ENCODE results near the gene FBP2. TPM values are rescaled to one million over a fixed set of nuclear protein-coding genes. Genes with fewer than 3 reads are reported as not detected.
A peak's percentile ranks its signal among the peaks of the same experiment; 100 is the strongest.

The FBP2 gene
- total and polyA plus RNA-seq, 2 of the 4 experiments (the other 2 are of a cell fraction) = not detected

DNA sequence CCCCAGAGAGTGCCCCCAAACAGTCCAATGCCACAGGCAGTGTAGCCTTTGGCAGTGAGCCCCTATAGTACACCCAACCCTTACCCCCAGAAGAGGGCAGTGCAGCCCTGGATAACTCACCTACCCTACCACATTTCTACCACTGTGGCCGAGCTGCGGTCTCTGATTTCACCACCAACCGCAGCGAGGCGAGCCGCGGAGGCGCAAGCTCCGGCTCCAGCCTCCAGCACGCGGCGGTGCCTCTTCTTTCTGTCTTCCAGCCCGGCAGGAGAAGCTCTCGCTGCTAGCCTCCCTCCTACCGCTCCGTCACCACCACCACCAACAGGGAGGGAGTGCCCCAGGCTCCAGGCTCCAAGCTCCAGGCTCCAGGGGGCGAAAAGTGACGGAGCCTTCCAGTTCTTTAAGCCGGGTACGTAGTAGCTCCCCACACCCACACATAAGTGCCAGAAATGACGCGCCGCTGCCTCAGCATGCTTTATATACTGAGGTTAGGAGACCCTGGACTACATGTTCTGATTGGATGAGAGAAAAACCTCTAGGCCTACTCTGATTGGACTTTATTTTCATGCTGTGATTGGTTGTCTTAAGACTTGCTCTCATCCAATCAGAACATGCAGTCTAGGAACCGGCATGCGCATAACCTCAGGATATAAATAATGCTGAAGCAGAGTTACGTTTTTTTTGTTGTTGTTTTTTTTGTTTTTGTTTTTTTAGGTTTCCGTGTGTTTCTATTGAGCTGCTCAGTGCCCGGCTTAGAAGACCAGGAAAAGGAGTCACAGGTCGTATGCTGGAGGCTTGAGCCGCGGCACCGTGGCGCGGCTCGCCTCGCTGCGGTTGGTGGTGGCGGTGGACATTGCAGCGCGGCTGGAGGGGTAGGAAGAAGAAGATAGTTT lies 38.9 kb downstream of the FBP2 start, which contains the start of gene PCAT7:
Gene PCAT7 (plus strand): TSS at position 645 of the 893 bp plus-strand sequence.
- Histone ChIP-seq H3K4me3 (ENCODE audit: insufficient read depth, low read depth, low read length) (no peak within 1 kb of the TSS), H3K4ac (ENCODE audit: low read depth, low read length) (no peak within 1 kb of the TSS), H3K4me1 (ENCODE audit: control insufficient read depth, insufficient read depth, low read length) (no peaks in the 10 kb centered on the region), H3K14ac (replicated peaks; ENCODE audit: low read depth, low read length) (no peak within 1 kb of the TSS), H3K4me2 (ENCODE audit: low read depth, low read length) (no peak within 1 kb of the TSS), H3K27me3 (ENCODE audit: control insufficient read depth, insufficient read depth, low read length) (no peaks in the 10 kb centered on the region), H2BK120ac (ENCODE audit: low read depth, low read length) (no peak within 1 kb of the TSS), H2AK5ac (ENCODE audit: low read depth, low read length) (no peak within 1 kb of the TSS), H3K79me1 (ENCODE audit: low read depth in 1 of 2, low read length in 2 of 2) (no peaks in the 10 kb centered on the region), H2AK9ac (replicated peaks; ENCODE audit: low read depth, low read length, poor library complexity) (no peak within 1 kb of the TSS), H2BK20ac (ENCODE audit: low read depth, low read length) (no peak within 1 kb of the TSS), H3K27ac (ENCODE audit: insufficient read depth, low read length) (no peak within 1 kb of the TSS), H3K56ac (ENCODE audit: extremely low read depth, insufficient read depth, low read length) (no peak within 1 kb of the TSS), H3K9me3 (ENCODE audit: control insufficient read depth, insufficient read depth, low read length) (no peaks in the 10 kb centered on the region), H2BK5ac (ENCODE audit: low read depth, low read length, poor library complexity, severe bottlenecking) (no peak within 1 kb of the TSS), H3K9ac (ENCODE audit: low read depth, low read length) (no peak within 1 kb of the TSS), H4K8ac (ENCODE audit: low read depth in 2 of 2, low read length in 2 of 2) (no peak within 1 kb of the TSS), H3K18ac (ENCODE audit: low read depth, low read length) (no peak within 1 kb of the TSS), H2BK15ac (ENCODE audit: low read depth, low read length) (no peak within 1 kb of the TSS), H3K36me3 (ENCODE audit: control insufficient read depth, insufficient read depth, low read length) (no peaks in the 10 kb centered on the region), H4K20me1 (ENCODE audit: insufficient read depth, low read length) (no peaks in the 10 kb centered on the region), H3K23ac (ENCODE audit: low read depth, low read length) (no peak within 1 kb of the TSS), H3K9me1 (ENCODE audit: insufficient read depth, low read length) (no peaks in the 10 kb centered on the region), H2AFZ (replicated peaks; ENCODE audit: low read length, poor library complexity) (no peak within 1 kb of the TSS), H4K91ac (ENCODE audit: insufficient read depth, low read depth, low read length) (no peak within 1 kb of the TSS), H4K5ac (ENCODE audit: low read depth, low read length) (no peak within 1 kb of the TSS)
- ChIA-PET POLR2A (ENCODE audit: unreplicated experiment) (no interaction called here), CTCF (no interaction called here)
- no TSS peak for BruUV-seq (replicated peaks)
- DNase-seq (no peak), ATAC-seq (ENCODE audit: low read depth) (no peak)
- TF ChIP-seq RAD21 (IDR thresholded peaks at IDR 0.05; ENCODE audit: low read length) = peak; percentile 22; the same call in 1 of the 2 replicates
- TF ChIP-seq MAFK (IDR thresholded peaks at IDR 0.05; ENCODE audit: low read depth, low read length) = no peak
- TF ChIP-seq, protein P1, sequence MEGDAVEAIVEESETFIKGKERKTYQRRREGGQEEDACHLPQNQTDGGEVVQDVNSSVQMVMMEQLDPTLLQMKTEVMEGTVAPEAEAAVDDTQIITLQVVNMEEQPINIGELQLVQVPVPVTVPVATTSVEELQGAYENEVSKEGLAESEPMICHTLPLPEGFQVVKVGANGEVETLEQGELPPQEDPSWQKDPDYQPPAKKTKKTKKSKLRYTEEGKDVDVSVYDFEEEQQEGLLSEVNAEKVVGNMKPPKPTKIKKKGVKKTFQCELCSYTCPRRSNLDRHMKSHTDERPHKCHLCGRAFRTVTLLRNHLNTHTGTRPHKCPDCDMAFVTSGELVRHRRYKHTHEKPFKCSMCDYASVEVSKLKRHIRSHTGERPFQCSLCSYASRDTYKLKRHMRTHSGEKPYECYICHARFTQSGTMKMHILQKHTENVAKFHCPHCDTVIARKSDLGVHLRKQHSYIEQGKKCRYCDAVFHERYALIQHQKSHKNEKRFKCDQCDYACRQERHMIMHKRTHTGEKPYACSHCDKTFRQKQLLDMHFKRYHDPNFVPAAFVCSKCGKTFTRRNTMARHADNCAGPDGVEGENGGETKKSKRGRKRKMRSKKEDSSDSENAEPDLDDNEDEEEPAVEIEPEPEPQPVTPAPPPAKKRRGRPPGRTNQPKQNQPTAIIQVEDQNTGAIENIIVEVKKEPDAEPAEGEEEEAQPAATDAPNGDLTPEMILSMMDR (conservative IDR thresholded peaks at IDR 0.05; ENCODE audit: low read depth, low read length) = peak; percentile 19; the same call in 1 of the 2 replicates
- intact Hi-C loops (cut with micrococcal nuclease) (no loop called here), in situ Hi-C loops (cut with MboI; ENCODE audit: low sequenced_read_pairs) (no loop called here), dilution Hi-C loops (cut with HindIII; ENCODE audit: low sequenced_read_pairs, unreplicated experiment) (no loop called here)
- WGBS, 2 experiments (ENCODE audit: extremely low coverage in 2 of 2, insufficient read length in 1 of 2) = 90% methylated on average over 14 of the region's 40 CpGs; no CpG with 5 or more reads in 1 of the 2 experiments

Measured in IMR-90 (cell line).